Measurements from ENCODE around the gene DISC1.
A peak's percentile ranks its signal among the peaks of the same experiment; 100 is the strongest.
"Not testable (repeated sequence)": the region's sequence is repeated elsewhere in the genome, so short reads cannot be mapped to it uniquely, and the experiment has no call there.

The DISC1 gene

GRCh38 chr1:231605149-231606100, 21.2 kb upstream of the DISC1 start:
- no peak for DNase-seq (ENCODE audit: low read depth in 2 of 2)

GRCh38 chr1:231606712-231607111, 19.9 kb upstream of the DISC1 start:
- DNase-seq (ENCODE audit: low read depth in 2 of 2), result no peak

- no peak for DNase-seq (ENCODE audit: low read depth in 2 of 2)
Measured at GRCh38 chr1:231610388-231610787, 16.2 kb upstream of the DISC1 start.

GRCh38 chr1:231611111-231611510, 15.5 kb upstream of the DISC1 start:
- DNase-seq (ENCODE audit: low read depth in 2 of 2), result no peak

GRCh38 chr1:231611851-231612250, 14.7 kb upstream of the DISC1 start:
- DNase-seq (ENCODE audit: low read depth in 2 of 2), result no peak

GRCh38 chr1:231612393-231613089, 14.0 kb upstream of the DISC1 start:
- no peak for DNase-seq (ENCODE audit: low read depth in 2 of 2)

GRCh38 chr1:231613419-231614349, 12.9 kb upstream of the DISC1 start:
- DNase-seq (ENCODE audit: low read depth in 2 of 2), result no peak

- DNase-seq (ENCODE audit: low read depth in 2 of 2), result no peak
Measured at GRCh38 chr1:231616667-231617066, 9.9 kb upstream of the DISC1 start.

- no peak for DNase-seq (ENCODE audit: low read depth in 2 of 2)
Measured at GRCh38 chr1:231618609-231619256, 7.9 kb upstream of the DISC1 start.

GRCh38 chr1:231619257-231619634, 7.3 kb upstream of the DISC1 start:
- no peak for DNase-seq (ENCODE audit: low read depth in 2 of 2)

GRCh38 chr1:231625042-231625441, 1.5 kb upstream of the DISC1 start:
- DNase-seq (ENCODE audit: low read depth in 2 of 2), result not testable (repeated sequence)

- no peak for DNase-seq (ENCODE audit: low read depth in 2 of 2)
Measured at GRCh38 chr1:231625975-231626534, 535 bp upstream of the DISC1 start.

GRCh38 chr1:231626951-231627614, 493 bp downstream of the DISC1 start:
- no peak for DNase-seq (ENCODE audit: low read depth in 2 of 2)

GRCh38 chr1:231628207-231628876, 1.8 kb downstream of the DISC1 start:
- DNase-seq (ENCODE audit: low read depth in 2 of 2), result peak; percentile 42 to 45

GRCh38 chr1:231629132-231629531, 2.5 kb downstream of the DISC1 start:
- no peak for DNase-seq (ENCODE audit: low read depth in 2 of 2)

GRCh38 chr1:231630558-231631205, 4.1 kb downstream of the DISC1 start:
- DNase-seq (ENCODE audit: low read depth in 2 of 2), result no peak

- no peak for DNase-seq (ENCODE audit: low read depth in 2 of 2)
Measured at GRCh38 chr1:231631717-231632116, 5.1 kb downstream of the DISC1 start.

GRCh38 chr1:231632119-231632518, 5.5 kb downstream of the DISC1 start:
- no peak for DNase-seq (ENCODE audit: low read depth in 2 of 2)

GRCh38 chr1:231634323-231635013, 7.9 kb downstream of the DISC1 start:
- no peak for DNase-seq (ENCODE audit: low read depth in 2 of 2)
